Measurements from ENCODE around the gene MRPL53. TPM values are rescaled to one million over a fixed set of nuclear protein-coding genes. Genes with fewer than 3 reads are reported as not detected.

The MRPL53 gene
- total and polyA plus RNA-seq, 2 of the 13 experiments (the other 11 are each of a cell fraction or from before 2014, with no cell fraction given): 34.3 to 51.9 TPM

- TF ChIP-seq USF2 (IDR thresholded peaks at IDR 0.05; ENCODE audit: low read depth, low read length) (no peak), USF2 (CRISPR knock-in tag; IDR thresholded peaks at IDR 0.05; ENCODE audit: borderline replicate concordance) (no peak), ZNF276 (CRISPR knock-in tag; IDR thresholded peaks at IDR 0.05; ENCODE audit: low read depth) (no peak), ZBTB26 (CRISPR knock-in tag; IDR thresholded peaks at IDR 0.05; ENCODE audit: borderline replicate concordance) (no peak), DRAP1 (CRISPR knock-in tag; IDR thresholded peaks at IDR 0.05) (no peak), MAF1 (CRISPR knock-in tag; IDR thresholded peaks at IDR 0.05; ENCODE audit: borderline replicate concordance) (no peak), MEIS2 (CRISPR knock-in tag; IDR thresholded peaks at IDR 0.05) (no peak), ZNF552 (CRISPR knock-in tag; IDR thresholded peaks at IDR 0.05; ENCODE audit: borderline replicate concordance) (no peak), FOXP1 (IDR thresholded peaks at IDR 0.05) (no peak), FOXP1 (CRISPR knock-in tag; IDR thresholded peaks at IDR 0.05) (no peak), RERE (CRISPR knock-in tag; IDR thresholded peaks at IDR 0.05; ENCODE audit: low read depth) (no peak), ZNF75D (CRISPR knock-in tag; IDR thresholded peaks at IDR 0.05; ENCODE audit: borderline replicate concordance) (no peak), CEBPZ (IDR thresholded peaks at IDR 0.05; ENCODE audit: low read length) (no peak)
These were observed 40.5 kb upstream of the MRPL53 start (continued) for GRCh38 chr2:74512744-74513604.

All from HepG2 (cell line).